Right ventricle myocardium superior (tissue), 1 donor: Measurements from ENCODE around the gene ZNF646. TPM values are rescaled to one million over a fixed set of nuclear protein-coding genes. Genes with fewer than 3 reads are reported as not detected.

ENCODE experiments used
- ATAC-seq: fragments of 200-7000 bp; cut with Tn5 transposase; one replicate; pipeline ENCODE4 v1.9.1; 2020; ENCODE audit warnings: mild to moderate bottlenecking; ENCODE audit not compliant: poor library complexity
- DNase-seq: peaks from one replicate; pipeline ENCODE4 v3.0.0-alpha.2; 2020
- intact Hi-C: fragments of 100-400 bp; cut with DNase I; formaldehyde crosslinking; loops from one replicate; pipeline ENCODE4 v1.11.2; 2022
- total RNA-seq: library from RNA; stranded (reverse); fragmentation: NEBNext Ultra II Directional; extraction: Animal tissue kit (Norgen Biotek cat#: 25700); gene quantifications from one replicate; pipeline ENCODE4 v1.2.1, GENCODE V29; 2021
- donor health status: DM: no; HTN: yes; CAD: no; lungs with severe emphysema.

ZNF646 gene
- total RNA-seq, 1 donor from 2014 or later = 8.3 TPM

DNA sequence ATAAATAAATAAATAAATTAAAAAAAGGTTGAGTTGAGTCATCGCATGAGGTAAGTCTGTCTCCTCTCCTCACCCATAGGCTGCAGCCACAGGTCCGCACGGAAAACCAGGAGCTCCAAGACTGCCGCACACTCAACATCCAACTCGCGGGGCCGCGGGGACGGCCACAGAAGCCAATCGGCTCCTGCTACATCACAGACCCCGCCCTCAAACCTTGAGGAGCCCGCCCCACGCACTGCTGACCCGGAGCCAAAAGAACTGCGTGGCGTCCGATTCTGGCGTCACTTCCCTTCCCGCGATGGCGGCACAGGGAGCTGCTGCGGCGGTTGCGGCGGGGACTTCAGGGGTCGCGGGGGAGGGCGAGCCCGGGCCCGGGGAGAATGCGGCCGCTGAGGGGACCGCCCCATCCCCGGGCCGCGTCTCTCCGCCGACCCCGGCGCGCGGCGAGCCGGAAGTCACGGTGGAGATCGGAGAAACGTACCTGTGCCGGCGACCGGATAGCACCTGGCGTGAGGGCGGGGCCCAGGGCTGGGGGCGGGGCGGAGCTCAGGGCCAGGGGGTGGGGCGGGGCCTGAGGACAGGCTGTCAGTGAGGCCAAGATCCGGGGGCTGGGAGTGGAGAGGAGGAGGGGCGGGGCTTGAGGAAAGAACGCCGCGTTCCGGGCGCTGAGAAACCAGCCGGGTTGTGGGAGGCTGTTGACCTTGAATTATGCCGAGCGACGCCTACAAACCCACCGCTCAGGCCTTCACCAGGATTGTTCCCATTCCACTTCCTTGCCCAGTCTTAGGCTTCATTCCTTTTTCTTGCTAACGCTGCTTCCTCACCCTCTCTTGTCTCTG is 43.4 kb downstream of the ZNF646 start, which contains the start of gene KAT8:
KAT8 (plus strand) TSS at position 281 of the 839 bp plus-strand sequence; CDS start at position 299, 18 bp downstream.
- DNase-seq (peak; percentile 99), ATAC-seq (peak; percentile 96)
- intact Hi-C loops = no loop called here

DNA sequence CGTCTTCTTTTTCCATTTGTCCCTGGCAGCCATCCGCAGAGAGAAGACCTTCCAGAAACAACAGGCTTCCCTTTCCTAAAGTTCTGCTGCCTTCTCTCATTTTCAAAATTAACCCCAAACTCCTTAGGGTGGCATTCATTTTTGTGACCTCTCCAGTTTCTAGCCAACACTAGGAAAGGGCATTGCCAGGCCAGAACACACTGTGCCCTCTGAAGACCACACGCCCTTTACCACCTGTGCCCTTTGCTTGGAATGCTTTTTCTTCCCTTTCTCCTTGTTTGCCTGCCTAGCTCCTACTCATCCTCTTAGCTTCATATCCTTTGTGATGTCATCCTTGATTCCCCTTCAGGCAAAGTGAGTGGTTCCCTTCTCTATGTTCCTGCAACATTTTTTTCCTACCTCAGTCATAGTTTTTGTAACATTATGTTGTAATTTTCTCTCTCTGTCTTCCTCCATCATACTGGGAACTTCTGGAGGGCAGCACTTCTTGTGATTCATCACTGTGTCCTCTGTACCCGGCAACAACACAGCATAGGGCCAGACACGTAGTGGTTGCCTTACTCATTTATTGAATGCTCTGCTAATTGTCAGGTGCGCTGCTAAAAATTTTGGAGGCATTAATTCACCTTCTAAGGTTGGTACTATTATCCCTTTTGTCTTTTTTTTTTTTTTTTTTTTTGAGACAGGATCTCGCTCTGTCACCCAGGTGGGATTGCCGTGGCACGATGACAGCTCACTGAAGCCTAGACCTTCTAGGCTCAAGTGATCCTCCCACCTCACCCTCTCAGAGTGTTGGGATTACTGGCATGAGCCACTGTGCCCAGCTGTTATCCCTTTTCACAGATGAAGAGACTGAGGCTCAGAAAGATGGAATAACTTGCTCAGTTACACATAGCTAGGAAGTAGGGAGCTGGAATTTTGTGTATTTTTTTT is 44.3 kb downstream of the ZNF646 start:
- intact Hi-C loops = no loop called here
- DNase-seq = no peak
- ATAC-seq = peak; percentile 5

DNA sequence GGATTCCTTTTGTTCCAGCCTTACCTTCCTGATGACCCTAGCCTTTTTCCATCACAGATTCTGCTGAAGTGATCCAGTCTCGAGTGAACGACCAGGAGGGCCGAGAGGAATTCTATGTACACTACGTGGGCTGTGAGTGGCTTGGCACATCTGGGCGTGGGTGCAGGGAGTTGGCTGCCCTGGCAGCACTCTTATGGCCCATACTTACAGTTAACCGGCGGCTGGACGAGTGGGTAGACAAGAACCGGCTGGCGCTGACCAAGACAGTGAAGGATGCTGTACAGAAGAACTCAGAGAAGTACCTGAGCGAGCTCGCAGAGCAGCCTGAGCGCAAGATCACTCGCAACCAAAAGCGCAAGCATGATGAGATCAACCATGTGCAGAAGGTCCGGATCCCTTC is 45.9 kb downstream of the ZNF646 start:
- no peak for ATAC-seq
- intact Hi-C loops = no loop called here

DNA sequence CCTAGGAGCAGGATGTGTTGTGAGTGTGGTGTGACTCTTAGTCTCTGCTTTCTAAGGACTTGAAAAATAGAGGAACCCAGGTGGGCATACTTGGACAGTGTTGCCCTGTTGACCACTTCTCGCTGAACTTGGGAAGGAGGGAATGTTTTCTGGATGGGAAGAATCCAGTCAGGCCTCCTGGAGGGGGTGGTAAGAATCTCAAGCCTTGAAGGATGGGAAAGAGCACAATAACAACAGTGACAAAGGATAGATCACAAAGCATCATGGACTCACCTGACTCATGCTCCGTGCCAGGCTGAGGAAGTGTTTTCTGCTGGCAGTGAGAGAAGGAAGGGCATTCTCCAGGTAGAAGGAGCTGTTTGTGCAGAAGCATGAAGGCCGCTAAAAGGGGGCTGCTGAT is 51.6 kb downstream of the ZNF646 start:
- ATAC-seq = no peak
- intact Hi-C loops = no loop called here
- no peak for DNase-seq

More for the DNA sequence above, 45.9 kb downstream of the ZNF646 start:
- DNase-seq = no peak

DNA sequence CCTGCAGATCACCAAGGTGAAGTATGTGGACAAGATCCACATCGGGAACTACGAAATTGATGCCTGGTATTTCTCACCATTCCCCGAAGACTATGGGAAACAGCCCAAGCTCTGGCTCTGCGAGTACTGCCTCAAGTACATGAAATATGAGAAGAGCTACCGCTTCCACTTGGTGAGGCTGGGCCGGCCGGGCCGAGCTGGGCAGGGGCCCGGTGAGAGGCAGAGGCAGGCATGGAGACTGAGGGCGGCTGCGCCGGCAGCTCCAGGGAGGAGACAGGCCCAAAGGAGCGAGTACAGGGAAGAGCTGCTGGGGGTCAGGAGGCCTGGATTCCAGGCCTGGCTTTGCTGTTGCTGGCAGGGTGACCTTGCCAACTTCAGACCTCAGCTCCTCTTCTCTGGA is 53.0 kb downstream of the ZNF646 start:
- no peak for ATAC-seq
- intact Hi-C loops = no loop called here
- no peak for DNase-seq

DNA sequence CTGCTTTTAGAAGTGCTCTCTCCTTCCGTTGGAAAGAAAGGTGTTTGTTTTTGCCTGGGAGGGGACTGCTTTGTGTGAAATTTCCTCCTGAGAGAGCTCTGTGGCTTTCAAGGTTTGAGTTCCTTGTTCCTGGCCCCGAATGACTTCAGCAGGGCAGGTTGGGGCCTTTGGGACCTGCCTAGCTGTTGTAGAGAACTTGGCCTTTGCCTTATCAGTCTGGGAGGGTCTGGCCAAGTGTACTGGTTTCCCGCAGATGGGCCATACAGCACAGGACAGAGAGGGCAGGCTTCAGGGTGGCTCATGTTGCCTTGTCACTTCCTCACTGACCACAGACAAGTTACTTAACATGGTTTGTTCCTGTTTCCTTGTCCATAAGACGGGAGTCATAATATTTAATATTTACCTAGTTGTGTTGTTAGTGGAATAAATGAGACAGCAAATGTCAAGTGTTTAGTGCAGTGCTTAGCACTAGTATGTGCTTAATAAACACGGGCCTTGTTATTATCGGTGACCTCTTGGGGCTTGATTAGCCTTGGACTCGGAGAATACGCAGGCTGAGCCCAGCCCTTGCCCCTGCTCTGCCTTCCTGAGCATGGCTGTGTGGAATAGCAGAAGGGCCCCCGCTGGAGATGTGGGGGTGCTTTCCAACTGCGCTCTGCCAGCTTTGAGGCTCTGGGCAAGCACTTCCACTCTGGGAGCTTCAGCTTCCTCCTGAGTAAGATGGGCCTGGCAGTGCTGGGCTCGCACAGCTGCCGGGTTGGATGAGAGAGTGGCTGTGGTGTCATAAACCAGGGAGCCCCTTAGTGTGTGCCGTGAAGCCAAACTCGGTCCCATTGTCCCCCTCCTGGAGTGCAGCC is 54.7 kb downstream of the ZNF646 start:
- peak; percentile 69 for DNase-seq
- intact Hi-C loops = no loop called here
- ATAC-seq = peak; percentile 58

DNA sequence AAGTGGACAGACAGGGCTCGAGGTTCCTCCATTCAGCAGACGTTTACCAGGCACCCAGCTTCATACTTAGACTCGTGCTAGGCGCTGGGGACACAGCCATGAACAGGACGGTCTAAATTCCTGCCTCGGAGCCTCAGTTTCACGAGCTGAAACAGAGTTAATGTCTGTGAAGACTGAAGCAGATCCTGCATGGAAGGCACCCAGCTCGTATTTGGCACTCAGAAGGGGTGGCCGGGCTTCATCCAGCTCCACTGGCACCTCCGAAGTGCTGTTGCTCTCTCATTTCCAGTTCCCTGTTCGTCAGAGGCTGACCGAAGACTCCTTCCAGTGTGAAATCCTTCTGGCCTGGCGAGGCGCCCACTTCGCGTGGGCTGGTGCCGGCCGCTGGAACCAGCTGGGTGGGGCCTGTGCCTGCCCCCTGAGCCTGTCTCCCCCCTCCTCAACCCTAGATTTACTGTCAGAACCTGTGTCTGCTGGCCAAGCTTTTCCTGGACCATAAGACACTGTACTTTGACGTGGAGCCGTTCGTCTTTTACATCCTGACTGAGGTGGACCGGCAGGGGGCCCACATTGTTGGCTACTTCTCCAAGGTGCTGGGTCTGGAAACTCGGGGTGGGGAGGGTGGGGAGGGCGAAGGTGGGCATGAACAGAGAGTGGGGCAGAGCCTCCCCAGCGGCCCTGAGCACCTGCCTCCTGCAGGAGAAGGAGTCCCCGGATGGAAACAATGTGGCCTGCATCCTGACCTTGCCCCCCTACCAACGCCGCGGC is 55.5 kb downstream of the ZNF646 start:
- peak; percentile 82 for DNase-seq
- intact Hi-C loops = no loop called here
- peak; percentile 34 for ATAC-seq

DNA sequence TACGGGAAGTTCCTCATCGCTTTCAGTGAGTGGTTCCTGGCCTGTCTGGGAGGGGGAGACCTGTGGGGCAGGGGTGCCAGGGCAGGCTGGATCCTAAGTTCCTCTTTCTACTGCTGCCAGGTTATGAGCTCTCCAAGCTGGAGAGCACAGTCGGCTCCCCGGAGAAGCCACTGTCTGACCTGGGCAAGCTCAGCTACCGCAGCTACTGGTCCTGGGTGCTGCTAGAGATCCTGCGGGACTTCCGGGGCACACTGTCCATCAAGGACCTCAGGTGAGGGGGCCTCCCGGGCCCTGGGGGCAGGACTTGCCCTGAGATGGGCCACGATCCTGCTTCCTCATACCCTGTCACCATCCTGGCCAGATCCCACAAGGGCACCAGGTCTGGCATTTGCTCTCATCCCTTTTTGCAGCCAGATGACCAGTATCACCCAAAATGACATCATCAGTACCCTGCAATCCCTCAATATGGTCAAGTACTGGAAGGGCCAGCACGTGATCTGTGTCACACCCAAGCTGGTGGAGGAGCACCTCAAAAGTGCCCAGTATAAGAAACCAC is 56.2 kb downstream of the ZNF646 start:
- DNase-seq (peak; percentile 61), ATAC-seq (no peak)
- intact Hi-C loops = no loop called here

DNA sequence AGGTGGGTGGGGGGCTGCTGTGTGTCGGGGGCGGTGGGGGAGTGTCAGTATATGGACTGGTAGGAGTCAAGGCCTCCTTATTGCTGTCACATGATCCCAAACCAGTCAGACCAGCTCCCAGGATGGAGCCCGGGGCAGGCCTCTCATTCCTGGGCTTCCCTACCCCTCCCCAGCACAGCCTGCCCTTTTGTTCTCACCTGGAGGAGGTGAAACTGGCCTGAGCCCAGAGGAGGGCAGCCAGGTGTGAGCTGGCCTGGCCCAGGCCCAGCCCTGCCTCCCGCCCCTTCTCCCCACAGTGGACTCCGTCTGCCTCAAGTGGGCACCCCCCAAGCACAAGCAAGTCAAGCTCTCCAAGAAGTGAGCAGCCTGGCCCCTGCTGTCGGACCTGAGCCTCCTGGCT is 56.7 kb downstream of the ZNF646 start:
- DNase-seq (no peak), ATAC-seq (no peak)
- intact Hi-C loops = no loop called here

DNA sequence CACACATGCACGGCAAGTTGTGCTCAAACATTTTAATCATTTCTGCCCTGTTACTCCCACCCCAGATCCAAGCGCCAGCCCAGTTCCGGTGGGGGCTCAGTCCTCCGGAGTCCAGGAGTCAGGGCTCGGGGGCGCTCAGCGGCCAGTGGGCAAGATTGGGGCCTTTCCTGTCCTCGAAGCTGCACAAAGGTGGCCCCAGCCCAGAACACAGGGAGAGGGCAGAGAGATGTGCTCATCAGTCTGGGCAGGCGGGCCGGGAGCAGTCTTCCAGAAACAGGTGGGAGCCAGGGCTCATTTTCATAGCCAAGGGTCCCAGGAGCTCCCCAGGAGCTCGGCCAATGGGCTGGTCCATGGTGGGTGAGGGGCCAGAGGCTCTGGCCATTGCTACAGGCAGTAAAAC is 57.2 kb downstream of the ZNF646 start:
- intact Hi-C loops = no loop called here
- DNase-seq = no peak
- ATAC-seq = no peak

DNA sequence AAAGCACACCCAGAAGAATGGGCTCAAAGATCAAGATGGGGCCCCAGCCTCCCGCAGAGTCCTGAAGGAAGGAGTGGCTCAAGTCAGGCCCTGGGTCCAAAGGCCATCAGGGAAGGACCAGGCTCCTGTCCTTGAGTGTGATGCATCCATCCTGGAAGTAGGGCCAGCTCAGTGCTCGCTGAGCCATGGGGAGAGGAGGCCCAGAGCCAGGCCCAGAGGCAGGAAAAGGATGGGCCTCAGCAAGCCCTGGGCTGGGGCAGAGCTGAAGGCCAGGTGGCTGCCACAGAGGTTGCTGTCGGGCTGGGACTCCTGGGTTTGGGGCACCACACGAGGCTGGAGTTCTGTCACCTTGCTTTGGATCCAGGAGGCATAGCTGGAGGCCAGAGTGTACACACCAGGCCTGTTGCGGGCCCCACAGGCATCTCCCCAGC is 57.6 kb downstream of the ZNF646 start:
- intact Hi-C loops = no loop called here
- no peak for DNase-seq
- ATAC-seq = no peak

DNA sequence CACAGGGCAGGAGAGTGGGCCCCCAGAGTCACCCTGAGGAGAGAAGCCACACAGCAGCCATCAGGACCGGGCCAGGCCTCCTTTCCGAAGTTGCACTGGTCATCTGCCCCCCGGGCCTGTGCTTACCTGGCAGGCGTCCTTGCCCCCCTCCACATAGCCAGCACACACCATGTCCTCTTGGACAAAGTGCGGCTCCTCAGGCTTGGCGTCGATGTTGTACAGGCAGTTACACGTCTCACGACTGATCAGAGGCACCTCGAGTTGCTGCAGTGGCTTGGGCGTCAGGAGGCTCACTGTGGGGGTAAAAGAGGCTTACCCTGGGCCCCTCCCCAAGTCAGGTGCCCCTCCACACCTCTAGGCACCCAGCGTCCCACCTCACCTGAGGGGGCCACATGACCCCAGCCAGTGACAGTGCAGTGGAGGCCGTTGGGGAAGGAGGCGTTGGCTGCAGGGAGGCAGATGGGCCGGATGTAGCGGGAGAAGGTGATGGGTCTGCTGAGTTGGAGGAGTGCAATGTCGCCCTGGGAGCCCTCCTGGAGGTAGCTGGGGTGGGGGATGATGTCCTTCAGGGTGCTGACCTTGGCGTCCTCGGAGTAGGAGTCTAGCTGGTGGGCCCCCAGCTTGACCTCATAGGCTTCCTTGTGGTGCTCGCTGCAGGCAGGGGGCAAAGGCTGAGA is 58.2 kb downstream of the ZNF646 start:
- DNase-seq = no peak
- no peak for ATAC-seq
- intact Hi-C loops = no loop called here

DNA sequence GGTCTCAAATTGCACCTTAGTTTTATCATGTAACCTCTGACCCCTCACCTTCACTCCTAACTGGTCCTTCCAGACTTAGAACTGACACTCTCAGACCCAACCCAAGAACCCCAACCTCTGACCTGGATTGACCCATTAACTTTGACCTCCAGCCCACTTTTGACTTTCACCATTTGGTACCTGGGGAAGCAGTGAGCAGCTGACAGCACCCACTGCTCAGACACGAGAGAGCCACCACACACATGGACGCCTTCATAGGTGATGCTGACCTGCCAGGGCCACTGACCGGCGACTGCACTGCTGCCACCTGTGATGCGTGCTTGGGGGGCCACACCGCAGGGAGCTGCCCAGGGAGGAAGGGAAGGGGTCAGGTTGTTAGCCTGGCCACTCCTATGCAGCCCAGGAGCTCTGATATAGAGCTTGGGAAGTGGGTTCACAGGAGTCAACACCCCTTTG is 58.9 kb downstream of the ZNF646 start:
- ATAC-seq (no peak), DNase-seq (no peak)
- intact Hi-C loops = no loop called here
